ENCODE results near the gene SNX24.

- TF ChIP-seq CTCF (IDR thresholded peaks at IDR 0.05): no peak
- no peak for TF ChIP-seq EP300 (IDR thresholded peaks at IDR 0.05)
- TF ChIP-seq POLR2A (IDR thresholded peaks at IDR 0.05; ENCODE audit: low read depth): no peak
- TF ChIP-seq POLR2AphosphoS5 (IDR thresholded peaks at IDR 0.05): no peak
Measured at GRCh38 chr5:122877518-122877917, 32.1 kb downstream of the SNX24 start.

Data from esophagus muscularis mucosa (tissue), 4 donors.